ENCODE results near the gene CFAP299. TPM values are rescaled to one million over a fixed set of nuclear protein-coding genes. Genes with fewer than 3 reads are reported as not detected.
A peak's percentile ranks its signal among the peaks of the same experiment; 100 is the strongest.

Gene CFAP299
- total and polyA plus RNA-seq, 9 of the 15 experiments (the other 6 are each of a cell fraction or from before 2014, with no cell fraction given), result 0.09 to 3.0 (median 0.76) TPM

- H3K36me3 ChIP-seq (ENCODE audit: control insufficient read depth, insufficient read depth, low read length), result no peaks in the 10 kb centered on the region
- H3K4me2 ChIP-seq (ENCODE audit: insufficient read depth, low read length), result no peak overlapping the region
- no peak for DNase-seq (ENCODE audit: extremely low read depth in 1 of 4, low spot score in 3 of 4)
- no peaks in the 10 kb centered on the region for H3K27me3 ChIP-seq (ENCODE audit: control insufficient read depth in 2 of 2, insufficient read depth in 2 of 2, low read length in 2 of 2)
- ChIA-PET POLR2A (interaction anchor here (1.0 kb wide), 1 partner anchor 9 kb away, joined by 3 read pairs; no protein-coding TSS in a partner anchor), CTCF (ENCODE audit: low intra/inter-chr PET ratio) (no interaction called here)
- no peak for FAIRE-seq
- 7% methylated on average over 5 of the region's 5 CpGs for WGBS (ENCODE audit: insufficient coverage, low coverage, missing lambda C conversion rate)
- no peak overlapping the region for H3K9ac ChIP-seq (ENCODE audit: insufficient read depth in 1 of 2, low read depth in 2 of 2, low read length in 2 of 2)
- no peaks in the 10 kb centered on the region for H3K79me2 ChIP-seq (ENCODE audit: control insufficient read depth, insufficient read depth, low read length)
- no peaks in the 10 kb centered on the region for H4K20me1 ChIP-seq (replicated peaks; ENCODE audit: control insufficient read depth, insufficient read depth, low read length)
- ATAC-seq, result no peak
- 0 out of 2 replicates have a peak overlapping the region, but pooled peaks have one; percentile 34 for H2AFZ ChIP-seq (ENCODE audit: low read depth, low read length)
- intact Hi-C loops (cut with micrococcal nuclease) (no loop called here), in situ Hi-C loops (cut with MboI) (no loop called here)
- no peak overlapping the region for H3K4me3 ChIP-seq
- no TSS peak for BruUV-seq (replicated peaks)
- no peak overlapping the region for H3K27ac ChIP-seq (ENCODE audit: extremely low read depth, low read depth, low read length)
- no peaks in the 10 kb centered on the region for H3K9me3 ChIP-seq (replicated peaks; ENCODE audit: control insufficient read depth, insufficient read depth, low read depth, low read length)
- no peaks in the 10 kb centered on the region for H3K9me1 ChIP-seq (ENCODE audit: control insufficient read depth, insufficient read depth, low read length)
- no peaks in the 10 kb centered on the region for H3K4me1 ChIP-seq (replicated peaks in 1 of 2; ENCODE audit: control insufficient read depth in 2 of 2, insufficient read depth in 2 of 2, low read length in 2 of 2)
- TF ChIP-seq ZBTB26 (CRISPR knock-in tag; IDR thresholded peaks at IDR 0.05) (peak; percentile 82; the same call in 1 of the 2 replicates), CTCF (IDR thresholded peaks at IDR 0.05 in 2 of 3, conservative IDR thresholded peaks at IDR 0.05 in 1 of 3; ENCODE audit: insufficient read depth in 2 of 3, low read depth in 1 of 3, low read length in 3 of 3) (no peak), OTX1 (CRISPR knock-in tag; IDR thresholded peaks at IDR 0.05) (peak; percentile 42; the same call in 1 of the 2 replicates), COPS2 (conservative IDR thresholded peaks at IDR 0.05) (no peak), CCNT2 (IDR thresholded peaks at IDR 0.05; ENCODE audit: borderline replicate concordance, extremely low read depth, insufficient read length, low read depth, low read length) (no peak), THRB (CRISPR knock-in tag; conservative IDR thresholded peaks at IDR 0.05) (peak; percentile 63; the same call in 1 of the 2 replicates), HBP1 (CRISPR knock-in tag; IDR thresholded peaks at IDR 0.05) (peak; percentile 67; the same call in 1 of the 2 replicates), TEAD4 (IDR thresholded peaks at IDR 0.05; ENCODE audit: low read length) (no peak), TEAD4 (CRISPR knock-in tag; IDR thresholded peaks at IDR 0.05; ENCODE audit: borderline replicate concordance) (no peak), ZNF384 (IDR thresholded peaks at IDR 0.05; ENCODE audit: low read depth, low read length) (no peak)
These were observed 95.9 kb downstream of the CFAP299 start for GRCh38 chr4:80431203-80431965.

Data from K562 (cell line).